COR-L47 (cell line): ENCODE results near the gene CEL.

ENCODE experiments used
- DNase-seq: peaks from one replicate; lab custom pipeline; 2025; lab: John Stamatoyannopoulos, UW

The CEL gene

GRCh38 chr9:133118179-133118520 lies 56.4 kb downstream of the CEL start:
- no peak for DNase-seq

DNA sequence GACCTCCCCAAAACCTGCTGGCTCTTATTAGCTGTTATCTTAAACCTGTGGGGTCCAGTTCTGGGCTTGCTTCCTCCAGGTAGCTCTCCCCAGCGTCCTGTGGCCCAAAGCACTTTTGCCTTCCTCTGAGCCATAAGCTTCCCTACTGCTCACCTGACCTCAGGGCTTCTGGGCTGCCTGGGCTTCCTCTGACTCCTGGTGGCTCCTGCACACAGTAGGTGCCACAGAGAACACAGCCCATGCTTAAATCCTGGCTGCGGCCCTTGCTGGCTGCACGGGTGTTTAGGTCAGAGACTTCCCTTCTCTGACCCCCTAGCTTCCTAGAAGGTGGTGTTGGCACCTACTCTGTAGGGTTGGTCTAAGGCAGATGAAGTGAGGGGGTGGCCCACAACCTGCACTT lies 56.8 kb downstream of the CEL start:
- DNase-seq = no peak

DNA sequence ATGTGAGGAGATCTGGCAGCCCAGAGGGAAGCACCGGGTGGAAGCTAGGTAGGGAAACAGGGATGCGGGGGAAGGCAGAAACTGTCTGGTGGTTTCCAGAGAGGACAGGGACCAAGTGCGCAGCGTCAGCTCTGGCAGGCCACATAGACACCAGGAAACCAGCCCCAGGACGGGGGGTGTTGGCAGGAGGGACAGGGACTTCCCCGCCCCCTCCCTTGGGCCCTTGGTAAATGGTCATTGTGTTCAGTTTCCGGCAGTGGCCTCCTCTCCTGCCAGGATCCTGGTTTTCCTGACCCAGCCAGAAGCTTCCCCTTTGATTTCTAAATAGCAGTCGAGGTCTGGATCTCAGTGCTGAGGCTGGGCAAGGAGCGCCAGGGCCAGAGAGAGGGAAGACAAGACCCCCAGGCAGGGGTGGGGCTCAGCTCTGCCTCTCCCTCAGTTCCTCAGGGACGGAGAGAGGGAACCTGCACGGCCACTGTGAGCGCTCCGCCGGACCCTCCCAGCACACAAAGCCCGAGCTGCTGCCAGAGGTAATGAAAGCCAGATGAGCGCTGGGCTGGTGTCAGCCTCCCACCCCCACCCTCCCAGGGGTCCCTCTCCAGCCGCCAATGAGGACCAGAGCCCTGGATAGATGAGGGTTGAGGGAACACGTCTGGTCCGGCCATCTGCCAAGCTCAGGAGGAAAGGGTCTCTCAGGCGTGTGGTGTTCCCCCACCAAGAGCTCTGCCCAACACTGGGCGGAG lies 57.5 kb downstream of the CEL start:
- no peak for DNase-seq

GRCh38 chr9:133119846-133120500 lies 58.2 kb downstream of the CEL start:
- no peak for DNase-seq

GRCh38 chr9:133120501-133121197 lies 58.9 kb downstream of the CEL start:
- peak; percentile 34 for DNase-seq
